GM23338 (cell line): ENCODE data around the gene SLC50A1. TPM values are rescaled to one million over a fixed set of nuclear protein-coding genes. Genes with fewer than 3 reads are reported as not detected.
A peak's percentile ranks its signal among the peaks of the same experiment; 100 is the strongest.

Experiments
- ATAC-seq: fragments of 200-7000 bp; cut with Tn5 transposase; 3 replicates; pipeline ENCODE4 v1.9.1; 2020
- DNase-seq: peaks from one replicate; pipeline ENCODE4 v3.0.0-alpha.2; 2015; ENCODE audit warnings: low spot score
- H2AFZ ChIP-seq: fragments of 200-600 bp; sonication (generic); 2 replicates; pipeline ENCODE4 v1.8.0; 2016; ENCODE audit warnings: antibody characterized with exemption, mild to moderate bottlenecking, moderate library complexity
- H3F3A ChIP-seq: fragments of 200-600 bp; sonication (generic); replicated peaks from 2 replicates; pipeline ENCODE4 v1.8.0; 2017; ENCODE audit warnings: antibody characterized with exemption, mixed run types, low read depth
- H3K27ac ChIP-seq: fragments of 200-600 bp; sonication (generic); 2 replicates; pipeline ENCODE4 v1.6.1; 2016; ENCODE audit warnings: low read depth
- H3K27me3 ChIP-seq: fragments of 200-600 bp; sonication (generic); 2 replicates; pipeline ENCODE4 v1.8.0; 2016; ENCODE audit warnings: mild to moderate bottlenecking, mixed run types, moderate library complexity; ENCODE audit not compliant: insufficient read depth
- H3K36me3 ChIP-seq: fragments of 200-600 bp; sonication (generic); 2 replicates; pipeline ENCODE4 v1.8.0; 2016; ENCODE audit warnings: mild to moderate bottlenecking; ENCODE audit not compliant: insufficient read depth
- H3K4me1 ChIP-seq: fragments of 200-600 bp; sonication (generic); 2 replicates; pipeline ENCODE4 v1.8.0; 2016; ENCODE audit warnings: mild to moderate bottlenecking, moderate library complexity; ENCODE audit not compliant: insufficient read depth
- H3K4me2 ChIP-seq: fragments of 200-600 bp; sonication (generic); 2 replicates; pipeline ENCODE4 v1.7.1; 2017; ENCODE audit warnings: mixed run types
- H3K4me3 ChIP-seq: fragments of 200-600 bp; sonication (generic); 2 replicates; pipeline ENCODE4 v1.6.1; 2016; ENCODE audit warnings: mixed run types
- H3K79me2 ChIP-seq: fragments of 200-600 bp; sonication (generic); replicated peaks from 2 replicates; pipeline ENCODE4 v1.8.0; 2017; ENCODE audit warnings: mild to moderate bottlenecking; ENCODE audit not compliant: insufficient read depth
- H3K9me2 ChIP-seq: fragments of 200-600 bp; sonication (generic); 2 replicates; pipeline ENCODE4 v1.8.0; 2017; ENCODE audit not compliant: insufficient read depth
- H4K20me1 ChIP-seq: fragments of 200-600 bp; sonication (generic); replicated peaks from 2 replicates; pipeline ENCODE4 v1.8.0; 2017; ENCODE audit warnings: mild to moderate bottlenecking; ENCODE audit not compliant: insufficient read depth
- H3K27ac Mint-ChIP-seq: 2 replicates; pipeline ENCODE4 v1.8.0; 2020; ENCODE audit warnings: inconsistent platforms, mild to moderate bottlenecking, moderate library complexity, mixed read lengths
- H3K27me3 Mint-ChIP-seq: 3 replicates; pipeline ENCODE4 v1.8.0; 2022; ENCODE audit warnings: low read depth, mild to moderate bottlenecking, moderate library complexity, mixed read lengths, inconsistent platforms; ENCODE audit not compliant: insufficient read depth, poor library complexity
- H3K36me3 Mint-ChIP-seq: 3 replicates; pipeline ENCODE4 v1.8.0; 2021; ENCODE audit warnings: low read depth, mild to moderate bottlenecking, inconsistent platforms, moderate library complexity, mixed read lengths
- H3K4me1 Mint-ChIP-seq: 3 replicates; pipeline ENCODE4 v1.8.0; 2020; ENCODE audit warnings: mild to moderate bottlenecking, inconsistent platforms, mixed read lengths
- H3K4me3 Mint-ChIP-seq: 3 replicates; pipeline ENCODE4 v1.8.0; 2021; ENCODE audit warnings: moderate library complexity, mild to moderate bottlenecking, inconsistent platforms, mixed read lengths
- H3K9me3 Mint-ChIP-seq: 3 replicates; pipeline ENCODE4 v1.8.0; 2020; ENCODE audit warnings: moderate library complexity, mild to moderate bottlenecking, inconsistent platforms, mixed read lengths
- CREB1 ChIP-seq: fragments of 250-450 bp; sonication (Bioruptor Pico); IDR thresholded peaks from 2 replicates; pipeline ENCODE4 v1.5.0; 2020; ENCODE audit warnings: low read depth, mild to moderate bottlenecking, moderate library complexity
- CTCF ChIP-seq, 2 experiments: fragments of 200-600 bp in 1 of 2; sonication (generic) in 1 of 2; conservative IDR thresholded peaks; 2 replicates each; pipeline versions ENCODE4 v1.5.1 to v1.6.1; 2016 to 2017; ENCODE audit warnings: antibody characterized with exemption in 2 of 2, low read depth in 2 of 2, mild to moderate bottlenecking in 2 of 2, moderate library complexity in 1 of 2
- ETS1 ChIP-seq: IDR thresholded peaks from 2 replicates; pipeline ENCODE4 v1.6.1; 2016; ENCODE audit warnings: antibody characterized with exemption
- EZH2 ChIP-seq: fragments of 200-600 bp; sonication (generic); IDR thresholded peaks from one replicate; pipeline ENCODE4 v1.8.0; 2017; ENCODE audit warnings: antibody characterized with exemption, mild to moderate bottlenecking, low read depth; ENCODE audit not compliant: unreplicated experiment
- EZH2phosphoT487 ChIP-seq: fragments of 200-600 bp; sonication (generic); IDR thresholded peaks from one replicate; pipeline ENCODE4 v1.8.1; 2018; ENCODE audit warnings: antibody characterized with exemption; ENCODE audit not compliant: unreplicated experiment
- JUNB ChIP-seq: IDR thresholded peaks from one replicate; pipeline ENCODE4 v1.6.1; 2016; ENCODE audit warnings: antibody characterized with exemption; ENCODE audit not compliant: unreplicated experiment
- NANOG ChIP-seq: IDR thresholded peaks from 2 replicates; pipeline ENCODE4 v1.6.1; 2016; ENCODE audit warnings: antibody characterized with exemption, borderline replicate concordance
- POLR2AphosphoS5 ChIP-seq: IDR thresholded peaks from 2 replicates; pipeline ENCODE4 v1.6.1; 2016; ENCODE audit warnings: antibody characterized with exemption, low read depth
- REST ChIP-seq: IDR thresholded peaks from one replicate; pipeline ENCODE4 v1.6.1; 2018; ENCODE audit warnings: antibody characterized with exemption; ENCODE audit not compliant: unreplicated experiment
- STAT1 ChIP-seq: IDR thresholded peaks from one replicate; pipeline ENCODE4 v1.6.1; 2016; ENCODE audit warnings: antibody characterized with exemption; ENCODE audit not compliant: unreplicated experiment
- ZNF114 ChIP-seq: fragments of 250-450 bp; sonication (Bioruptor Pico); IDR thresholded peaks from 2 replicates; pipeline ENCODE4 v1.5.0; 2020; ENCODE audit warnings: mild to moderate bottlenecking, moderate library complexity
- ZNF331 ChIP-seq: fragments of 250-450 bp; sonication (Bioruptor Pico); IDR thresholded peaks from 2 replicates; pipeline ENCODE4 v1.5.0; 2020; ENCODE audit warnings: low read depth, mild to moderate bottlenecking, moderate library complexity
- ZNF462 ChIP-seq: fragments of 250-450 bp; sonication (Bioruptor Pico); IDR thresholded peaks from 2 replicates; pipeline ENCODE4 v1.5.0; 2020; ENCODE audit warnings: mild to moderate bottlenecking, moderate library complexity
- polyA plus RNA-seq: library from polyadenylated mRNA; unstranded; fragments of >200 nt; fragmentation: Nextera tagmentation; extraction: Ambion mirVana; gene quantifications from 2 replicates; pipeline ENCODE4 v1.2.1, GENCODE V29; 2016
- total RNA-seq: library from RNA; depleted of rRNA; stranded (reverse); fragments of >200 nt; shearing (Covaris generic); gene quantifications from 2 replicates; pipeline ENCODE4 v1.2.3, GENCODE V29; 2014

Gene SLC50A1
- total and polyA plus RNA-seq, 2 experiments from 2014 or later = 30.0 to 63.9 TPM

GRCh38 chr1:155123801-155124200 is 11.9 kb upstream of the SLC50A1 start:
- Mint-ChIP-seq H3K4me3 (no peak overlapping the region), H3K9me3 (no peaks in the 10 kb centered on the region), H3K36me3 (no peaks in the 10 kb centered on the region), H3K4me1 (peaks cover 36% of the 10 kb centered on the region), H3K27me3 (peaks cover 63% of the 10 kb centered on the region), H3K27ac (no peak overlapping the region)
- Histone ChIP-seq H3K27me3 (peaks cover 71% of the 10 kb centered on the region), H3K4me2 (0 out of 2 replicates have a peak overlapping the region, but pooled peaks have one; percentile 95), H3K4me3 (no peak overlapping the region), H3K9me2 (no peaks in the 10 kb centered on the region), H3K4me1 (peaks cover 31% of the 10 kb centered on the region), H3K27ac (no peak overlapping the region), H3K79me2 (no peaks in the 10 kb centered on the region), H3K36me3 (no peaks in the 10 kb centered on the region), H2AFZ (no peak overlapping the region; the same call in 1 of the 2 replicates), H3F3A (peaks cover 10% of the 10 kb centered on the region), H4K20me1 (no peaks in the 10 kb centered on the region)
- TF ChIP-seq ZNF114 (no peak), CREB1 (CRISPR knock-in tag) (no peak), POLR2AphosphoS5 (no peak), STAT1 (no peak), ZNF331 (no peak), EZH2phosphoT487 (no peak), ZNF462 (CRISPR knock-in tag) (no peak), EZH2 (no peak), NANOG (no peak), JUNB (no peak), ETS1 (no peak), CTCF (conservative IDR thresholded peaks at IDR 0.05; ENCODE audit: low read depth in 2 of 2) (no peak), REST (no peak)
- DNase-seq = no peak
- no peak for ATAC-seq
